ENCODE results near the gene ZNG1E.
"Not testable (repeated sequence)": the region's sequence is repeated elsewhere in the genome, so short reads cannot be mapped to it uniquely, and the experiment has no call there.

DNA sequence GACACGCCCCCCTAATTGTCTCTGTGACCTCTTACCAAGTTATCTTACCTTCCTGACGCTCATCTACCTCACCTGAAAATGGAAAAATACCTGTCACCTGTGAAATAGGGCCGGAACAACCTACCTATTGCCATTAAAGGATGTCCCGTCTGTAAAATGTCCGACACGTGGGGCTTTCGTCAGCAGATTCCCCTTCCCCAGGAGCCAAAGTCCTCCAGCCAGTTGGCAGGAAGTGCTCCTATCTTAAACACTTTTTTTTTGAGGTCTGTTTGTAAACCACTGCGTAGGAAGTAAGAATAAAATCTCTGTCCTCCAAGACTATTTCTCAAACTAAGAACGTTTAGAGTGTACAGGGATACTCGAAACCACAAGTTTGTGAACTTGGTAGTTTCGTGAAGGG is 661 bp downstream of the ZNG1E start:
- TF ChIP-seq, protein P1, sequence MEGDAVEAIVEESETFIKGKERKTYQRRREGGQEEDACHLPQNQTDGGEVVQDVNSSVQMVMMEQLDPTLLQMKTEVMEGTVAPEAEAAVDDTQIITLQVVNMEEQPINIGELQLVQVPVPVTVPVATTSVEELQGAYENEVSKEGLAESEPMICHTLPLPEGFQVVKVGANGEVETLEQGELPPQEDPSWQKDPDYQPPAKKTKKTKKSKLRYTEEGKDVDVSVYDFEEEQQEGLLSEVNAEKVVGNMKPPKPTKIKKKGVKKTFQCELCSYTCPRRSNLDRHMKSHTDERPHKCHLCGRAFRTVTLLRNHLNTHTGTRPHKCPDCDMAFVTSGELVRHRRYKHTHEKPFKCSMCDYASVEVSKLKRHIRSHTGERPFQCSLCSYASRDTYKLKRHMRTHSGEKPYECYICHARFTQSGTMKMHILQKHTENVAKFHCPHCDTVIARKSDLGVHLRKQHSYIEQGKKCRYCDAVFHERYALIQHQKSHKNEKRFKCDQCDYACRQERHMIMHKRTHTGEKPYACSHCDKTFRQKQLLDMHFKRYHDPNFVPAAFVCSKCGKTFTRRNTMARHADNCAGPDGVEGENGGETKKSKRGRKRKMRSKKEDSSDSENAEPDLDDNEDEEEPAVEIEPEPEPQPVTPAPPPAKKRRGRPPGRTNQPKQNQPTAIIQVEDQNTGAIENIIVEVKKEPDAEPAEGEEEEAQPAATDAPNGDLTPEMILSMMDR (conservative IDR thresholded peaks at IDR 0.05; ENCODE audit: low read depth in 2 of 2): not testable (repeated sequence)
- TF ChIP-seq POLR2AphosphoS5 (IDR thresholded peaks at IDR 0.05; ENCODE audit: low read depth); CREB1 (CRISPR knock-in tag; IDR thresholded peaks at IDR 0.05; ENCODE audit: low read depth); NANOG (IDR thresholded peaks at IDR 0.05; ENCODE audit: borderline replicate concordance); ZNF114 (CRISPR knock-in tag; IDR thresholded peaks at IDR 0.05); EZH2 (IDR thresholded peaks at IDR 0.05; ENCODE audit: low read depth, unreplicated experiment); STAT1 (IDR thresholded peaks at IDR 0.05; ENCODE audit: unreplicated experiment); EZH2phosphoT487 (IDR thresholded peaks at IDR 0.05; ENCODE audit: unreplicated experiment); JUNB (IDR thresholded peaks at IDR 0.05; ENCODE audit: unreplicated experiment); ZNF331 (CRISPR knock-in tag; IDR thresholded peaks at IDR 0.05; ENCODE audit: low read depth): not testable (repeated sequence)
- TF ChIP-seq, protein P2, sequence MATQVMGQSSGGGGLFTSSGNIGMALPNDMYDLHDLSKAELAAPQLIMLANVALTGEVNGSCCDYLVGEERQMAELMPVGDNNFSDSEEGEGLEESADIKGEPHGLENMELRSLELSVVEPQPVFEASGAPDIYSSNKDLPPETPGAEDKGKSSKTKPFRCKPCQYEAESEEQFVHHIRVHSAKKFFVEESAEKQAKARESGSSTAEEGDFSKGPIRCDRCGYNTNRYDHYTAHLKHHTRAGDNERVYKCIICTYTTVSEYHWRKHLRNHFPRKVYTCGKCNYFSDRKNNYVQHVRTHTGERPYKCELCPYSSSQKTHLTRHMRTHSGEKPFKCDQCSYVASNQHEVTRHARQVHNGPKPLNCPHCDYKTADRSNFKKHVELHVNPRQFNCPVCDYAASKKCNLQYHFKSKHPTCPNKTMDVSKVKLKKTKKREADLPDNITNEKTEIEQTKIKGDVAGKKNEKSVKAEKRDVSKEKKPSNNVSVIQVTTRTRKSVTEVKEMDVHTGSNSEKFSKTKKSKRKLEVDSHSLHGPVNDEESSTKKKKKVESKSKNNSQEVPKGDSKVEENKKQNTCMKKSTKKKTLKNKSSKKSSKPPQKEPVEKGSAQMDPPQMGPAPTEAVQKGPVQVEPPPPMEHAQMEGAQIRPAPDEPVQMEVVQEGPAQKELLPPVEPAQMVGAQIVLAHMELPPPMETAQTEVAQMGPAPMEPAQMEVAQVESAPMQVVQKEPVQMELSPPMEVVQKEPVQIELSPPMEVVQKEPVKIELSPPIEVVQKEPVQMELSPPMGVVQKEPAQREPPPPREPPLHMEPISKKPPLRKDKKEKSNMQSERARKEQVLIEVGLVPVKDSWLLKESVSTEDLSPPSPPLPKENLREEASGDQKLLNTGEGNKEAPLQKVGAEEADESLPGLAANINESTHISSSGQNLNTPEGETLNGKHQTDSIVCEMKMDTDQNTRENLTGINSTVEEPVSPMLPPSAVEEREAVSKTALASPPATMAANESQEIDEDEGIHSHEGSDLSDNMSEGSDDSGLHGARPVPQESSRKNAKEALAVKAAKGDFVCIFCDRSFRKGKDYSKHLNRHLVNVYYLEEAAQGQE (IDR thresholded peaks at IDR 0.05; ENCODE audit: unreplicated experiment): not testable (repeated sequence)
- TF ChIP-seq, protein P3, sequence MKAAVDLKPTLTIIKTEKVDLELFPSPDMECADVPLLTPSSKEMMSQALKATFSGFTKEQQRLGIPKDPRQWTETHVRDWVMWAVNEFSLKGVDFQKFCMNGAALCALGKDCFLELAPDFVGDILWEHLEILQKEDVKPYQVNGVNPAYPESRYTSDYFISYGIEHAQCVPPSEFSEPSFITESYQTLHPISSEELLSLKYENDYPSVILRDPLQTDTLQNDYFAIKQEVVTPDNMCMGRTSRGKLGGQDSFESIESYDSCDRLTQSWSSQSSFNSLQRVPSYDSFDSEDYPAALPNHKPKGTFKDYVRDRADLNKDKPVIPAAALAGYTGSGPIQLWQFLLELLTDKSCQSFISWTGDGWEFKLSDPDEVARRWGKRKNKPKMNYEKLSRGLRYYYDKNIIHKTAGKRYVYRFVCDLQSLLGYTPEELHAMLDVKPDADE (IDR thresholded peaks at IDR 0.05): not testable (repeated sequence)

All from GM23338 (cell line).